Measurements from ENCODE around the gene ATPAF2.

The ATPAF2 gene

DNA sequence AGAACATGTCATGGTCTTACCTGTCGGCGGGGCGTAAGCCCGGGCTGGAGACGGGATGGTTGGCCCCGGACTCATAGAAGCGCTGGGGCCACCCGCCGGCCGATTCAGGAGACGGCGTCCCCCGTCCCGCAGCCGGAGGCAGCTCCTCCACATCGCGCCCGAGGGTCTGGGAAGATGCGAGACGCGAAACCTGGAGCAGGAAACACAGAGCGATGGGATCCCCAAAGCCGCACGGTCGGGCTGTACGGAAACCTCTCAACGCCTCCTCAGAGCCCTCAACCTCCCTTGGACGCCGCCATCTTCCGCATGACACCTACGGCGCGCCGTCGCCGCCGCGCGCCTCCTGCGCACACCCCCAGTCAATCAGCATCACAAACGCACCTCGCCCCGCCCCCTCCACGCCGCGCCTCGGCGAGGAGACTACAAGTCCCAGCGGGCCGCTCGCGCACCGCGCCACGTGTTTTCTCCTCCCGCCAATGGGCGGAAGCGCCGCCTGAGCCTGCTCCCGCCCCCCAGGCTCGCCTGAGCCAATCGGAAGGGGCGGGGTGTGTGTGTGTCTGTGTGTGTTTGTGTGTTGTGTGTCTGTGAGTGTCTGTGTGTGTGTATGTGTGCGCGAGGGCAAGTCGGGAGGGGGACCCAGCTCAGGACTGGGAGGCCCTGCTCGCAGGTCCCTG, at the start of gene ATPAF2, which contains the start of gene GID4:
TSS of gene ATPAF2 (minus strand) at position 308 of the 674 bp plus-strand sequence. CDS start at position 153, 155 bp downstream.
TSS of gene GID4 (plus strand) at position 548 of the 674 bp plus-strand sequence. CDS start at position 605, 57 bp downstream.
- H2AFZ ChIP-seq (ENCODE audit: low read depth) = peak within 1 kb of the TSS; percentile 59; the same call in 1 of the 2 replicates
- no peaks in the 10 kb centered on the region for H3K27me3 ChIP-seq (ENCODE audit: insufficient read depth, low read depth)
- peaks cover 14% of the 10 kb centered on the region; the same call in 1 of the 2 replicates for H3K79me2 ChIP-seq (ENCODE audit: insufficient read depth, low read depth)
- peak within 1 kb of the TSS; percentile 59; the same call in 1 of the 2 replicates for H3K9ac ChIP-seq
- TF ChIP-seq, protein P1, sequence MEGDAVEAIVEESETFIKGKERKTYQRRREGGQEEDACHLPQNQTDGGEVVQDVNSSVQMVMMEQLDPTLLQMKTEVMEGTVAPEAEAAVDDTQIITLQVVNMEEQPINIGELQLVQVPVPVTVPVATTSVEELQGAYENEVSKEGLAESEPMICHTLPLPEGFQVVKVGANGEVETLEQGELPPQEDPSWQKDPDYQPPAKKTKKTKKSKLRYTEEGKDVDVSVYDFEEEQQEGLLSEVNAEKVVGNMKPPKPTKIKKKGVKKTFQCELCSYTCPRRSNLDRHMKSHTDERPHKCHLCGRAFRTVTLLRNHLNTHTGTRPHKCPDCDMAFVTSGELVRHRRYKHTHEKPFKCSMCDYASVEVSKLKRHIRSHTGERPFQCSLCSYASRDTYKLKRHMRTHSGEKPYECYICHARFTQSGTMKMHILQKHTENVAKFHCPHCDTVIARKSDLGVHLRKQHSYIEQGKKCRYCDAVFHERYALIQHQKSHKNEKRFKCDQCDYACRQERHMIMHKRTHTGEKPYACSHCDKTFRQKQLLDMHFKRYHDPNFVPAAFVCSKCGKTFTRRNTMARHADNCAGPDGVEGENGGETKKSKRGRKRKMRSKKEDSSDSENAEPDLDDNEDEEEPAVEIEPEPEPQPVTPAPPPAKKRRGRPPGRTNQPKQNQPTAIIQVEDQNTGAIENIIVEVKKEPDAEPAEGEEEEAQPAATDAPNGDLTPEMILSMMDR (conservative IDR thresholded peaks at IDR 0.05; ENCODE audit: low read depth, low read length) = no peak
- peaks cover 42% of the 10 kb centered on the region for H3K4me1 ChIP-seq (ENCODE audit: low read depth, poor library complexity, severe bottlenecking)
- no peak within 1 kb of the TSS for H3K4me3 ChIP-seq (IDR thresholded peaks at IDR 0.05; ENCODE audit: insufficient read depth, low read depth, low read length)
- H3K4me2 ChIP-seq = peak within 1 kb of the TSS; percentile 78
- no peaks in the 10 kb centered on the region for H4K20me1 ChIP-seq (ENCODE audit: insufficient read depth)
- no peaks in the 10 kb centered on the region for H3K36me3 ChIP-seq (ENCODE audit: insufficient read depth)
- no peak within 1 kb of the TSS for H3K27ac ChIP-seq

DNA sequence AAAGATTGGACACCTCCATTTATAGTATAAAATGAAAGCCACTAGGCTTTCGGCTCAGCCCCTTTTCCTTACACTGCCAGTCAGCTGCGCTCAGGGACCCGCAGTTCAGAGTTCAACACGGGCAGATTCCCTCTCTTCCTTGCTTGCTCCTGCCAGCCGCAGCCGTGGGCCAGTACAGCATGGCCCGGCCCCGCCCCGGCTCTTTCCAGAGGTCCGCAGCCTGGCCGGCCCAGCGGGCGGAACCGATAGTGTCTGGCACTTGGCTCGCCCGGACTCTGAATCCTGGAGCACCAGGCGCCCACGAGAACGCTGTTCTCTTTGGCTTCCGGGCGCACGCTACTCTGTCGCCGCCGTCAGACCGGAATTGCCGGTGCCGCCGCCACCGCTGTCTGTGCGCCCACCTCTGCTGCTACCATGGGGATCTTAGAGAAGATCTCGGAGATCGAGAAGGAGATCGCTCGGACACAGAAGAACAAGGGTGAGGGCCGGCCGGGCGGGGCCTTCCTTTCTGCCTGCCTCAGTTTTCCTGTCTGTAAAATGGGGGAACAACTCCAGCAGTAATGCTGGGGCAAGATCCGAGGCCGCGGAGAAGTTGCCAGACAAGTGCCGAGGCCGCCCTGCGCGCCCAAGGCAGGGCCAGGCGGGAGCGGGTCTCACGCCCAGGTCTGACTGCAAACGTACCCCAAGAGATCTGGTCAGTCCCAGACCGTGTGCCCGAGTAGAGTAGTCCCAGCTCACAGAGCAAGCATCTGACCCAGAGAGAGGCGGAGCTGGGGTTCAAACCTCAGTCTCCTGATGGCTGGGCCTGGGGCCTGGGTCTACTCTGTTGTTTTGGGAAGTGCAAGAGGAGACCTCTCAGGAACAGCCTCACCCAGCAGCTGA, 48.9 kb upstream of the ATPAF2 start, which contains the start of gene DRG2:
TSS of gene DRG2 (plus strand) at position 339 of the 882 bp plus-strand sequence. CDS start at position 415, 76 bp downstream.
- H3K36me3 ChIP-seq (ENCODE audit: insufficient read depth) = no peaks in the 10 kb centered on the region
- peak within 1 kb of the TSS; percentile 47; the same call in 1 of the 2 replicates for H2AFZ ChIP-seq (ENCODE audit: low read depth)
- H3K4me1 ChIP-seq (ENCODE audit: low read depth, poor library complexity, severe bottlenecking) = no peaks in the 10 kb centered on the region

DNA sequence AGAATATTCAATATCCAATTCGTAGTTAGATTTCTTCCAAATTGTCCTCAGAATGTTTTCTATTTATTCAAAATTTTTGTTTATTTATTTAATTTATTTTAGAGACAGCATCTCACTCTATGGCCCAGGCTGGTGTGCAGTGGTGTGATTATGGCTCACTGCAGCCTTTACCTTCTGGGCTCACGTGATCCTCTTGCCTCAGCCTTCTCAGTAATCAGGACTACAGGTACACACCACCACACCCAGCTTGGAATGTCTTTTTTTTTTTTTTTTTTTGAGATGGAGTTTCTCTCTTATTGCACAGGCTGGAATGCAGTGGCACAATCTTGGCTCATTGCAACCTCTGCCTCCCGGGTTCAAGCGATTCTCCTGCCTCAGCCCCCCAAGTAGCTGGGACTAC, 45.3 kb upstream of the ATPAF2 start:
- peaks cover 15% of the 10 kb centered on the region for H3K79me2 ChIP-seq (ENCODE audit: insufficient read depth, low read depth)
- H3K4me2 ChIP-seq = no peak overlapping the region
- no peak overlapping the region for H3K4me3 ChIP-seq (IDR thresholded peaks at IDR 0.05; ENCODE audit: insufficient read depth, low read depth, low read length)
- no peaks in the 10 kb centered on the region for H3K4me1 ChIP-seq (ENCODE audit: low read depth, poor library complexity, severe bottlenecking)
- H3K27ac ChIP-seq = no peak overlapping the region
- H3K9ac ChIP-seq = no peak overlapping the region
- no peaks in the 10 kb centered on the region for H3K27me3 ChIP-seq (ENCODE audit: insufficient read depth, low read depth)
- no peaks in the 10 kb centered on the region for H4K20me1 ChIP-seq (ENCODE audit: insufficient read depth)
- H2AFZ ChIP-seq (ENCODE audit: low read depth) = no peak overlapping the region
- no peaks in the 10 kb centered on the region for H3K36me3 ChIP-seq (ENCODE audit: insufficient read depth)
- TF ChIP-seq, protein P1 (conservative IDR thresholded peaks at IDR 0.05; ENCODE audit: low read depth, low read length) = no peak

More for the DNA sequence above, 48.9 kb upstream of the ATPAF2 start, which contains the start of gene DRG2:
- Histone ChIP-seq H4K20me1 (ENCODE audit: insufficient read depth) (no peaks in the 10 kb centered on the region), H3K79me2 (ENCODE audit: insufficient read depth, low read depth) (peaks cover 17% of the 10 kb centered on the region), H3K9ac (peak within 1 kb of the TSS; percentile 70), H3K4me2 (peak within 1 kb of the TSS; percentile 56), H3K27me3 (ENCODE audit: insufficient read depth, low read depth) (no peaks in the 10 kb centered on the region), H3K4me3 (IDR thresholded peaks at IDR 0.05; ENCODE audit: insufficient read depth, low read depth, low read length) (no peak within 1 kb of the TSS), H3K27ac (peak within 1 kb of the TSS; percentile 21)
- TF ChIP-seq, protein P1 (conservative IDR thresholded peaks at IDR 0.05; ENCODE audit: low read depth, low read length) = no peak

DNA sequence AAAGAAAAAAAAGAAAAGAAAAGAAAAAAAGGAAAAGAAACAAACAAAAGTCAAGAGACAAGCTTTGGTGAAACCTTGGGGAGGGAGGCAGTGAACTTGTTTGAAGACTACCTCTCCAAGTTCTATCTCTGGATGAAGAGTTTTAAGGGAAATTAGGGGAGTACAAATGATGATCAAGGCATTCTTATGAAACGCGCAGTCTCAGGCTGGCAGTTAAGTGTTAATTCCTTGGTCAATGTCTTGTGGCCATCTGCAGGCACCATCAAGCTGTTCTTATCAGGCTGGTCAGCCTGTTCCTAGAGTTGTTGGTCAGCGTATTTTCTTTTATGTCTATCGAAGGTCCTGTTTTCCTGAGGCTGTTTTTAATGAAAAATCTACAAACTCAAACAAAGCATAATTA, 40.6 kb upstream of the ATPAF2 start:
- H3K4me2 ChIP-seq = no peak overlapping the region
- no peak overlapping the region for H3K4me3 ChIP-seq (IDR thresholded peaks at IDR 0.05; ENCODE audit: insufficient read depth, low read depth, low read length)
- H3K79me2 ChIP-seq (ENCODE audit: insufficient read depth, low read depth) = no peaks in the 10 kb centered on the region
- no peaks in the 10 kb centered on the region for H3K27me3 ChIP-seq (ENCODE audit: insufficient read depth, low read depth)
- no peaks in the 10 kb centered on the region for H3K4me1 ChIP-seq (ENCODE audit: low read depth, poor library complexity, severe bottlenecking)
- H3K36me3 ChIP-seq (ENCODE audit: insufficient read depth) = no peaks in the 10 kb centered on the region
- H3K9ac ChIP-seq = no peak overlapping the region
- TF ChIP-seq, protein P1 (conservative IDR thresholded peaks at IDR 0.05; ENCODE audit: low read depth, low read length) = no peak
- no peaks in the 10 kb centered on the region for H4K20me1 ChIP-seq (ENCODE audit: insufficient read depth)
- no peak overlapping the region for H2AFZ ChIP-seq (ENCODE audit: low read depth)
- no peak overlapping the region for H3K27ac ChIP-seq
